K562 (cell line): ENCODE measurements around the gene KPTN. TPM values are rescaled to one million over a fixed set of nuclear protein-coding genes. Genes with fewer than 3 reads are reported as not detected.

ENCODE experiments used
- CREB1 ChIP-seq, 2 experiments: sonication (generic) in 1 of 2; formaldehyde crosslinking in 1 of 2; IDR thresholded peaks; 2 replicates each; pipeline versions ENCODE4 v1.6.1 to v1.8.0; 2012 to 2022; ENCODE audit warnings: inconsistent platforms in 1 of 2, mild to moderate bottlenecking in 1 of 2, missing genetic modification reagents in 1 of 2, moderate library complexity in 1 of 2
- DMBX1 ChIP-seq: fragments of 250-450 bp; sonication (Bioruptor Pico); IDR thresholded peaks from 2 replicates; pipeline ENCODE4 v1.8.0; 2022; ENCODE audit warnings: inconsistent platforms, mild to moderate bottlenecking, moderate library complexity, borderline replicate concordance
- ELF2 ChIP-seq: fragments of 250-450 bp; sonication (Bioruptor Pico); IDR thresholded peaks from 2 replicates; pipeline ENCODE4 v1.5.0; 2021; ENCODE audit warnings: mild to moderate bottlenecking
- ESRRB ChIP-seq: fragments of 250-450 bp; sonication (Bioruptor Pico); IDR thresholded peaks from 2 replicates; pipeline ENCODE4 v1.5.0; 2020; ENCODE audit warnings: mild to moderate bottlenecking, moderate library complexity, borderline replicate concordance
- ETS1 ChIP-seq: conservative IDR thresholded peaks from 2 replicates; pipeline ENCODE4 v1.6.1; 2011; ENCODE audit warnings: low read depth, mild to moderate bottlenecking, low read length; ENCODE audit not compliant: control insufficient read depth
- EWSR1 ChIP-seq: fragments of 450-650 bp; IDR thresholded peaks from 2 replicates; pipeline ENCODE4 v1.6.1; 2018; ENCODE audit warnings: borderline replicate concordance, mild to moderate bottlenecking, low read depth, moderate library complexity; ENCODE audit not compliant: partially characterized antibody
- FOS ChIP-seq: IDR thresholded peaks from 3 replicates; pipeline ENCODE4 v1.6.1; 2011; ENCODE audit not compliant: insufficient read length; ENCODE audit errors: extremely low read depth
- KLF16 ChIP-seq: IDR thresholded peaks from 2 replicates; pipeline ENCODE4 v1.6.1; 2016; ENCODE audit warnings: antibody characterized with exemption
- LEF1 ChIP-seq: fragments of 450-650 bp; IDR thresholded peaks from 2 replicates; pipeline ENCODE4 v1.6.1; 2016; ENCODE audit warnings: mild to moderate bottlenecking
- PRMT5 ChIP-seq: sonication (generic); formaldehyde crosslinking; IDR thresholded peaks from 2 replicates; pipeline ENCODE4 v1.5.0; 2020; ENCODE audit warnings: missing genetic modification reagents
- PRPF4 ChIP-seq: fragments of 200-400 bp; formaldehyde crosslinking; IDR thresholded peaks from one replicate; pipeline ENCODE4 v1.6.1; 2017; ENCODE audit warnings: low read length, low read depth, mild to moderate bottlenecking; ENCODE audit not compliant: insufficient read depth, poor library complexity, severe bottlenecking
- RBM25 ChIP-seq: fragments of 200-400 bp; formaldehyde crosslinking; IDR thresholded peaks from 2 replicates; pipeline ENCODE4 v1.6.1; 2018; ENCODE audit warnings: low read length, low read depth, moderate library complexity; ENCODE audit not compliant: severe bottlenecking
- ZNF589 ChIP-seq: fragments of 200-800 bp; sonication (Bioruptor generic); IDR thresholded peaks from 2 replicates; pipeline ENCODE4 v1.6.1; 2016; ENCODE audit warnings: low read depth, missing genetic modification characterization, missing compliant biosample characterization
- ZNF77 ChIP-seq: fragments of 250-450 bp; sonication (Bioruptor Pico); IDR thresholded peaks from 2 replicates; pipeline ENCODE4 v1.5.0; 2020
- polyA plus RNA-seq, 8 experiments: library from polyadenylated mRNA; depleted of rRNA in 4 of 8; stranded (reverse) in 5 of 8; unstranded in 3 of 8; fragments of >200 nt; fragmentation: Nextera tagmentation in 2 of 8; fragmentation: Illumina TruSeq in 1 of 8; extraction: Ambion mirVana in 2 of 8; extraction: Trizol in 1 of 8; gene quantifications; 2 replicates each; pipeline versions ENCODE4 v1.2.1 to v1.2.3, GENCODE V29; 2011 to 2014; ENCODE audit warnings: inconsistent platforms in 1 of 8, missing spikeins in 1 of 8
- total RNA-seq, 7 experiments: library from RNA; depleted of rRNA in 6 of 7; stranded (reverse); fragments of >200 nt in 6 of 7; fragmentation: Illumina TruSeq in 2 of 7; extraction: Trizol in 2 of 7; gene quantifications; 2 replicates each; pipeline versions ENCODE4 v1.2.1 to v1.2.3, GENCODE V29; 2011 to 2021; ENCODE audit warnings: low replicate concordance in 1 of 7
- TF ChIP-seq, protein P1 (sequence below), 2 experiments: fragments of 450-650 bp; IDR thresholded peaks; 2 replicates each; pipeline ENCODE4 v1.6.1; 2018; ENCODE audit warnings: mild to moderate bottlenecking in 2 of 2, low read depth in 1 of 2; ENCODE audit not compliant: partially characterized antibody in 2 of 2
- TF ChIP-seq, protein P2 (sequence below): fragments of 250-450 bp; sonication (Bioruptor Pico); IDR thresholded peaks from 2 replicates; pipeline ENCODE4 v1.5.0; 2021; ENCODE audit warnings: mild to moderate bottlenecking, moderate library complexity
- TF ChIP-seq, protein P3 (sequence below): fragments of 450-650 bp; formaldehyde crosslinking; IDR thresholded peaks from 2 replicates; pipeline ENCODE4 v1.4.0; 2022; ENCODE audit warnings: mild to moderate bottlenecking, moderate library complexity

Gene KPTN
- total and polyA plus RNA-seq, 9 of the 15 experiments (the other 6 are each of a cell fraction or from before 2014, with no cell fraction given), result 0.56 to 18.2 (median 8.5) TPM

DNA sequence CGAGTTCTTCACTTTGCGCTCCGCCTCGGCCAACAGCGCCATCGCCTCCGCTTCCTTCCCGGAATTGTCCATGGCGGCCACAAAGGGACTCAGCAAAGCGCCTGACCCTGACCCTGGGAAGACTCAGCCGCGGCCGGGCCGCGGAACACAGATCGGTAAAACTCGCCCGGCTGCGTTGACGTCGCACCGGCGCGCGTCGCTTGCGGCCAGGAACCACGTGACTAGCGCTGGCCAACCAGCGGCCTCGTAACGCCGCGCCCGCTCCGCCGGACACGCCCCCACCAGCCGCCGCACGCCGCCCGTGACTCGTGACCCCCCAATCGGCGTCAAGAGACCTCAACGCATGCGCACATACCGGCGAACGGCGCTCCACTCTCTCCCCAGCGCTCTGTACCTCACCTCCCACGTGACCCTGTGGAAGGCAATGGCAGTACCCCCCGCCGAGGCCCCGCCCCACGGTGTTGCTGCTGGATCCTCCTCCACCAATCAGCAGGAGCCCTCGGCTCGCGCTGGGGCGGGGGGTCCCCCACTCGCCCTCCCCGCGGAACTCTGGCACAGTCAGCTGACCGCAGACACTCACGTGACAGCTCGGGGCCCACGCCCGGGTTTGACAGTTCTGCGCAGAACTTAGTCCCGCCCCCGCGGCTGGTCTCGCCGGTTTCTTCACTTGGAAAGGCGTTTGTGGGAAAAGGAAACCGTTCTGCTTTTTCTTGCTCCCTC lies 31.0 kb upstream of the KPTN start, which contains the start of gene NAPA (continued):
- TF ChIP-seq, protein P1, sequence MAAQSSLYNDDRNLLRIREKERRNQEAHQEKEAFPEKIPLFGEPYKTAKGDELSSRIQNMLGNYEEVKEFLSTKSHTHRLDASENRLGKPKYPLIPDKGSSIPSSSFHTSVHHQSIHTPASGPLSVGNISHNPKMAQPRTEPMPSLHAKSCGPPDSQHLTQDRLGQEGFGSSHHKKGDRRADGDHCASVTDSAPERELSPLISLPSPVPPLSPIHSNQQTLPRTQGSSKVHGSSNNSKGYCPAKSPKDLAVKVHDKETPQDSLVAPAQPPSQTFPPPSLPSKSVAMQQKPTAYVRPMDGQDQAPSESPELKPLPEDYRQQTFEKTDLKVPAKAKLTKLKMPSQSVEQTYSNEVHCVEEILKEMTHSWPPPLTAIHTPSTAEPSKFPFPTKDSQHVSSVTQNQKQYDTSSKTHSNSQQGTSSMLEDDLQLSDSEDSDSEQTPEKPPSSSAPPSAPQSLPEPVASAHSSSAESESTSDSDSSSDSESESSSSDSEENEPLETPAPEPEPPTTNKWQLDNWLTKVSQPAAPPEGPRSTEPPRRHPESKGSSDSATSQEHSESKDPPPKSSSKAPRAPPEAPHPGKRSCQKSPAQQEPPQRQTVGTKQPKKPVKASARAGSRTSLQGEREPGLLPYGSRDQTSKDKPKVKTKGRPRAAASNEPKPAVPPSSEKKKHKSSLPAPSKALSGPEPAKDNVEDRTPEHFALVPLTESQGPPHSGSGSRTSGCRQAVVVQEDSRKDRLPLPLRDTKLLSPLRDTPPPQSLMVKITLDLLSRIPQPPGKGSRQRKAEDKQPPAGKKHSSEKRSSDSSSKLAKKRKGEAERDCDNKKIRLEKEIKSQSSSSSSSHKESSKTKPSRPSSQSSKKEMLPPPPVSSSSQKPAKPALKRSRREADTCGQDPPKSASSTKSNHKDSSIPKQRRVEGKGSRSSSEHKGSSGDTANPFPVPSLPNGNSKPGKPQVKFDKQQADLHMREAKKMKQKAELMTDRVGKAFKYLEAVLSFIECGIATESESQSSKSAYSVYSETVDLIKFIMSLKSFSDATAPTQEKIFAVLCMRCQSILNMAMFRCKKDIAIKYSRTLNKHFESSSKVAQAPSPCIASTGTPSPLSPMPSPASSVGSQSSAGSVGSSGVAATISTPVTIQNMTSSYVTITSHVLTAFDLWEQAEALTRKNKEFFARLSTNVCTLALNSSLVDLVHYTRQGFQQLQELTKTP (IDR thresholded peaks at IDR 0.05; ENCODE audit: low read depth in 1 of 2, partially characterized antibody in 2 of 2), result no peak
- no peak for TF ChIP-seq ELF2 (CRISPR knock-in tag)
- TF ChIP-seq ZNF77 (CRISPR knock-in tag), result no peak
- no peak for TF ChIP-seq PRPF4
- TF ChIP-seq PRMT5 (CRISPR knock-in tag), result no peak
- peak; percentile 46 for TF ChIP-seq ETS1
- peak; percentile 56 for TF ChIP-seq FOS
- no peak for TF ChIP-seq ZNF589
- TF ChIP-seq, protein P2, sequence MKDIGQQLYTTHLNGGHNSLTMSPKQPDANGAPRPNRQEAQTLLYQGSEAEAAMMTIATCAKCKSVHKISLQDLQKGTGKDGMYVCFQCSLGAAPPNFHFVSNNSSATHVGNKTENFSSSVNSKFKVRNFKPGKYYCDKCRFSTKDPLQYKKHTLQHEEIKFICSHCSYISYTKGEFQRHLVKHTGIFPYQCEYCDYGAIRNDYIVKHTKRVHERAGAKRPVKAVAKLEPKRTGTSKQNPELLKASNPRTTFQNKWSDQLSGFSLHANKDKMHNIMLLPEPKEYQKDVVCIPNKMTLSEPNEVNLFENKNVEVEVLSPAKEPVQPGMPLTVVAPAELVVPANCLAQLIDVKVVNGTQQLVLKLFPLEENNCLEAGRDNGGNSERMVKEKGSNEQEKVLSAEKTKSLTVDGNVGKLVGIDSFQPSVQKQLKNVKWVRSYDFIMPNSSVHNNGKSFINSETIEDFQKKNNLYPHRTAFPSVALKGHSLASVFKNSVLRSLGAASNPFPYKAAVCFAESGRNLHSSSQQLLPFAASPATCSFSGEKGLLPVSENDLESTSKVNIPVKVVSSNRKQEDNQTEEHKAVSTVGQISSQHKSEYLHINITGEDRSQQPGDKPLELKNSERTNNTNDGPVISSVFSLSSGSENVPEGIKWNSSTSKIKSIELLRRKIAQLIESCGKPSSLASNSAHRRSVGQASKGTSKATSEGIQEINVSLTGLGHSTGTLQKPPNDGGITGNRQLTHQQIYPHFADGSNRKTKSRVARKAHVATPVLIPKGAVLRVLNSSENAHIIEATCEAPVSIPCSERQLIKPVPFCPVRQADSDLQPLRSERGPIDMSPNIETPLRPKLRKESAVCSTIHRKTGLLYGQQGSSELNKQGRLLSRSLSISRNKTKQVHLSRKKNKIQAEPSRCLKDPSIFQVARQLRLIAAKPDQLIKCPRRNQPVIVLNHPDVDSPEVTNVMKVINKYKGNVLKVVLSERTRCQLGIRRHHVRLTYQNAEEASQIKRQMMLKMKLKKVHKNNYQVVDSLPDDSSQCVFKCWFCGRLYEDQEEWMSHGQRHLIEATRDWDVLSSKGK (CRISPR knock-in tag), result no peak
- TF ChIP-seq DMBX1 (CRISPR knock-in tag), result no peak
- TF ChIP-seq RBM25, result peak; percentile 94
- TF ChIP-seq, protein P3, sequence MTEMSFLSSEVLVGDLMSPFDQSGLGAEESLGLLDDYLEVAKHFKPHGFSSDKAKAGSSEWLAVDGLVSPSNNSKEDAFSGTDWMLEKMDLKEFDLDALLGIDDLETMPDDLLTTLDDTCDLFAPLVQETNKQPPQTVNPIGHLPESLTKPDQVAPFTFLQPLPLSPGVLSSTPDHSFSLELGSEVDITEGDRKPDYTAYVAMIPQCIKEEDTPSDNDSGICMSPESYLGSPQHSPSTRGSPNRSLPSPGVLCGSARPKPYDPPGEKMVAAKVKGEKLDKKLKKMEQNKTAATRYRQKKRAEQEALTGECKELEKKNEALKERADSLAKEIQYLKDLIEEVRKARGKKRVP (CRISPR knock-in tag), result no peak
- peak; percentile 90 for TF ChIP-seq LEF1
- TF ChIP-seq ESRRB (CRISPR knock-in tag), result no peak
- TF ChIP-seq EWSR1, result no peak
- TF ChIP-seq KLF16, result no peak
- peak; percentile 94 for TF ChIP-seq CREB1 (IDR thresholded peaks at IDR 0.05)
- peak; percentile 88 for TF ChIP-seq CREB1 (CRISPR knock-in tag; IDR thresholded peaks at IDR 0.05)
